Left forelimb (tissue), 1 donor: ENCODE measurements around the gene RBPMS2.
"Not testable (repeated sequence)": the region's sequence is repeated elsewhere in the genome, so short reads cannot be mapped to it uniquely, and the experiment has no call there.

Experiments used
- DNase-seq: peaks from one replicate; pipeline ENCODE4 v3.0.0-alpha.2; 2018; ENCODE audit warnings: low spot score

RBPMS2 gene

GRCh38 chr15:64775551-64776401 is at the start of gene RBPMS2:
TSS of gene RBPMS2 (minus strand) at chr15:64775589. CDS start at chr15:64775319, 270 bp downstream.
- DNase-seq, result peak; percentile 70

DNA sequence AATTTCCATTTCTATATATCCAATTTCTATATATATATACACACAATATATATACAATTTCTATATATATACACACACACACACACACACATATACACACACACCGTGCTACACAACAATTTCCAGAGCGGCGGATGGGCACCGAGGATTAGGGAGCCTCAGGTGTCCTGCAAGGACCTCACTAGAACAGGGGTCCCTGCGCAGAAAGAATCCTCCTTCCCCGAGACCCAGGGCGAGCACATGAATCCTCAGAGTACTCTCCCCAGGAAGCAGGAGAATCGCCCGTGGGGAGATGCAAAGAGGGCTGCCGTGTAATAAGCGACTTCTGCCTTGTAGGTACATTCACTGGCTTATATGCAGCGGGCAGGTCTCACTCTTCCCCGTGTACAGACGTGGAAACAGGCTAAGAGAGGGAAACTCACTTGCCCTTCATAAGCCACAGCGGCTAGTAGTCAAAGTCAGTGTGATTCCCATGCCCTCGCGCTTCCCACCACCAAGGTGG is 49.6 kb upstream of the RBPMS2 start:
- no peak for DNase-seq

DNA sequence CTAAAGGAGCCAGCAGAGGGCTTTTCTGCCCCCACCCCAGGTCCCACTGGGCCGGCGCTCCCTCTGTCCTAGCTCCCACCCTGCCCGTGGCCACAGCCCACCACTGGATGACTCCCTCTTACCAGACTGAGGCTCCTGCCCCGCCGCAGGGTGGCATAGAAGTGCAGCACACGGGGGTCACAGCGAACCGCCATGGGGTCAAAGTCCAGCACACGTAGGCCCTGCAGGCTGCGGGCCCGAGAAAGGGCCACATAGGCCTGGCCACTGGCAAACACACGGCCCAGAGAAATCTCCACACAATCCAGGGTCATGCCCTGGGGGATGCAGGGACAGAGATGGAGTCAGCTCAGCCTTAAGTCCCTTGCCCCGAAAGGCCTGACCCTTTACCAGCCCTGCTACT is 41.1 kb upstream of the RBPMS2 start:
- DNase-seq, result no peak

DNA sequence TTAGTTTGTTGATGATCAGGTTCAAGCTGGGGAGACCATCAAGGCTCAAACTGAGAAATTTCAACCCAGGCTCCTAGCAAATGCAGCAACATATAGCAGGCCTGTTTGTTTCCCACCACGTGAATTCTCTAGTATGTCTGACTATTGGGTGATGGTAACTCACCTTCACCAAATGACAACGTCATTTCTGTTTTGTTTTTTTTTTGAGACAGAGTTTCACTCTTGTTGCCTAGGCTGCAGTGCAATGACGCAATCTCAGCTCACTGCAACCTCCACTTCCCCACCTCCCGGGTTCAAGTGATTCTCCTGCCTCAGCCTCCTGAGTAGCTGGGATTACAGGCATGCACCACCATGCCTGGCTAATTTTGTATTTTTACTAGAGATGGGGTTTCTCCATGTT is 39.6 kb upstream of the RBPMS2 start:
- not testable (repeated sequence) for DNase-seq

DNA sequence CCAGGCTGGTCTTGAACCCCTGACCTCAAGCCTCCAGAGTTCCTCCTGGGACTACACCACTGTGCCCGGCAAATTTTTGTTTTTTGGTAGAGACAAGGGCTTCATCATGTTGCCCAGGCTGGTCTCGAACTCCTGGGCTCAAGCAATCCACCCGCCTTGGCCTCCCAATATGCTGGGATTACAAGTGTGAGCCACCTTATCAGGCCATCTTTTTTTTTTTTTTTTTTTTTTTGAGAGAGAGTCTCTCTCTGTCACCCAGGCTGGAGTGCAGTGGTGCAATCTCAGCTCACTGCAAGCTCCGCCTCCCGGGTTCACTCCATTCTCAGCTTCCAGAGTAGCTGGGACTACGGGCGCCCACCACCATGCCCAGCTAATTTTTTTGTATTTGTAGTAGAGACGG is 38.9 kb upstream of the RBPMS2 start:
- not testable (repeated sequence) for DNase-seq

DNA sequence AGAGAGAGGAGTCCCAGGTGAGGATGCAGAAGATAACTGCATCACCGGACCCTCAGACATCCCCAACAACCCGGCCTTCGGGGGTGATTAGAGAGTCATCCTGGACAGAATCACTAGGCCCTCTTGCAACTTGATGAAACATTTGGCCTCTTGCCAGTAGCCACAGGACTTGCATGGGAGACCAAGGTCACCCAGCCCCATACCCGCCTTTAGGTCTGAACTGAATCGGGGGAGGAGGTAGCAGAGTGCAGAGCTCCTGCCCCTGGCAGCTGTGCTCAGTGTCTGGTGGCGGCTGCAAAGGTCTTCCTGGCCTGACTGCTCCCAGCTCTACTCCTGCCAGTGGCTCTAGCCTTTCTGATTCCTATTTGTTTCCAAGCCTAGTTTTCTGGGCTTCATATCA is 37.7 kb upstream of the RBPMS2 start:
- DNase-seq, result no peak

- DNase-seq, result no peak
Measured at GRCh38 chr15:64810497-64811326, 35.3 kb upstream of the RBPMS2 start.

DNA sequence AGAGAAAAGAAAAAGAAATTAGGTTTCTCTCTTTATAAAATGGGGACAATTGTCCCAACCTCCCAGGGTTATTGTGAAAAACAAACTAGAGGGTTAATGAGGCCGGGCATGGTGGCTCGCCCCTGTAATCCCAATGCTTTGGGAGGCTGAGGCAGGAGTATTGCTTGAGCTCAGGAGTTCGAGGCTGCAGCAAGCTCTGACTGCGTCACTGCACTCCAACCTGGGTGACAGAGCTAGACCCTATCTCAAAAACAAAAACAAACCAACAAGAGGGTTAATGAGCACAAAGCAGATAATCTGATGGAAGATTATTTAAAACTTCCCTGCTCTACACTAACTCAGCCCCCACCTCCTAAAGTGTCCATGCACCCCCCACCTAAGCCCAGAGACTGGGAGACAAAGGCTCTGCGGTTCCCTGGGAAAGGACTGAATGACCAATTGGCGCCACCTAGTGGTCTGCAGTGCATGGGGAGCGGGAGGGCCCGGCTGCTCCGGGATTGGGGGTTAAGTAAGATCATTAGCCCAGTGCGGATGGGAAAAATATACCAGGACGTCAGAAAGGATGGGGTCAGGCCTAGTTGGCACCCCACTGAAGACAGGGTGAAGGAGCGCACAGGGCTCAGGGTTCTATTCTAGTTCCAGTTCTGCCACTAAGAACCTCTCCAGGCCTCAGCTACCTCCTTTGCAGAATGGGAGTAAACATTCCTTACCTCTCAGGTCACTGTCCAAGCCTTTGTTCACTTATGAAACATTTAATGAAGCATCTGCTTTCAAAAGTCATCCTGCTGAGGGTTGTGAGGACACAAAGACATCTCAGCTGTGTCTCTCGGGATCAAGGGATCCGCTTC is 34.5 kb upstream of the RBPMS2 start:
- peak; percentile 87 for DNase-seq

DNA sequence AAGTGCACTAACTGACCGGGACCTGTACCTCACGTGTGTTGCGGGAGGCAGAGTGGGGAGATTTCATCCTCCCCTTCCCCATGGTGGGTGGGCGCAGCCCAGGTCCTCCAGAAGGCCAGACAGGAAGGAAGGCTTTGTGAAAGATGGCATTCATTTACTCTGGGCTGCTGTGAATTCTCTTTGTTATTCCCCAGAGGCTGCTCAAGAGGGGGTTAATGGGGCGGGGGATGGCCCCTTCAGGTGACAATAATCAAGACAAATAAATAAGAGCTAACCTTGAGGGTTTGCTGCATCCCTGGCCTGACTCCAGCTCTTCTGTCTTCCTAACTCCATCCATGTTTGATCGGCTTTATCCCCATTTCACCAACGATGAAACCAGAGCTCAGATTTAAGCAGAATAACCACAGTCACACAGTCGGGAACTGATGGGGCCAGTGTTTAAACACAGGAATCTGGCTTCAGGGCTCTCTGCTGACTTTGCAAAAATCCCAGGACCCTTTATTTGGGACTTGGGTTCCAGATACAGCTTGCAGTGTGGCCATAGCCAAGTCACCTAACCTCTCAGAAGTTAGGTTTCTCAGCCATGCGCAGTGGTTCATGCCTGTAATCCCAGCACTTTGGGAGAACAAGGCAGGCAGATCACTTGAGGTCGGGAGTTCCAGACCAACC is 33.5 kb upstream of the RBPMS2 start:
- no peak for DNase-seq

DNA sequence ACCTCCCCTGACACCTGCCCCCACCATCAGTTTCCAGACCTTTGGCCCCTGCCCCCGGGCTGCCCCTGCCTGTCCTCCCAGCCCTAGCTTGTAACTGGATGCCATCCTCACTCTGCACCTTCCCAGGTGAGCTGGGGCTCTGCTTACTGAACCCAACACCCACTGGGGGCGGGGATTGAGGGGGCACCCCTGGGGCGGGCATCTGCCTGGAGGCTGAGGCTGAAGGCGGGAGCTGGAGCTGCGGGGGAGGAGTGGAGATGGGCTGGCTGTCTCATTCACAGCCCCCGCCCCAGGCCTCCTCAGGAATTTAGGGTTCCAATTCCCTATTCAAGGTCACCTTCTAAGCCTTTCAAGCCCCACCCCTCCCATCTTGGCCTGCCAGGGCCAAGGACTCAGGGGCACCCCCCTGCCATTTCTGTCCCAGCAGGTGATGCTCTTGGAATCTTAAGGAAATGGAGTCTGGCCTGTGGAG is 32.4 kb upstream of the RBPMS2 start:
- no peak for DNase-seq

GRCh38 chr15:64807051-64807749 is 31.8 kb upstream of the RBPMS2 start:
- DNase-seq, result no peak

DNA sequence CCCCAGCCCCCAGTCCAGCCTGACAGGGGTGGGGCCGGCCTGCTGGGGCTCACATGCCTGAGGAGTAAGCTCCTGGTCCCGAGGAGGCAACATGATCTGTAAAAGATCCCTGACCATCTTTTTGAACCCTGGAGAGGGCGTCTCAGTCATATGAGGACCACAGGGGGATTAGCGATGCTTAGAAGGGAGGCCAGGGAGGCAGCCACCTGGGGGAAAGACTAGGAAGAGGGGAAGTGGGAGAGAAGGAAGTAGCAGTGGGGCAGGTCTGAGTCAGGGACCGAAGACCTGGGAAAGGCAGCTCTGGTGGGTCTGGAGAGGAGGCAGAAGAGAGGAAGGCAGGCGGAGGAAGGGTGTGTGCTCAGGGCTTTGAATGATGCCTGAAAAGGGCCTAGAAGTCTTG is 31.1 kb upstream of the RBPMS2 start:
- DNase-seq, result no peak

DNA sequence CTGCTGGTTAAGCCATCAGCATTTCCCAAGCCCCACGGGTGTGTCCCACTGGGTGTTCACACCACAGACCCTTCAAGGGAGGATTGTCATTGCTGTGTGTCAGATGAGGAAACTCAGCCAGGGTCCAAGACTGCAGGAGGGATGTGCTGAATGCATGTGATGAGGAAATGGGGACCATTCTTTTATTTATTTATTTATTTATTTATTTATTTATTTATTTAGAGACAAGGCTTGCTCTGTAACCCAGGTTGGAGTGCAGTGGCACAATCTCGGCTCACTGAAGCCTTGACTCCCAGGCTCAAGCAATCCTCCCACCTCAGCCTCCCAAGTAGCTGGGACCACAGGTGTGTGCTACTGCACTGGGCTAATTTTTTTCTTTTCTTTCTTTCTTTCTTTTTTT is 29.2 kb upstream of the RBPMS2 start:
- no peak for DNase-seq

- DNase-seq, result no peak
Measured at GRCh38 chr15:64803526-64803925, 28.1 kb upstream of the RBPMS2 start.

- no peak for DNase-seq
Measured at GRCh38 chr15:64800476-64800875, 25.1 kb upstream of the RBPMS2 start.

GRCh38 chr15:64798905-64799304 is 23.5 kb upstream of the RBPMS2 start:
- not testable (repeated sequence) for DNase-seq

DNA sequence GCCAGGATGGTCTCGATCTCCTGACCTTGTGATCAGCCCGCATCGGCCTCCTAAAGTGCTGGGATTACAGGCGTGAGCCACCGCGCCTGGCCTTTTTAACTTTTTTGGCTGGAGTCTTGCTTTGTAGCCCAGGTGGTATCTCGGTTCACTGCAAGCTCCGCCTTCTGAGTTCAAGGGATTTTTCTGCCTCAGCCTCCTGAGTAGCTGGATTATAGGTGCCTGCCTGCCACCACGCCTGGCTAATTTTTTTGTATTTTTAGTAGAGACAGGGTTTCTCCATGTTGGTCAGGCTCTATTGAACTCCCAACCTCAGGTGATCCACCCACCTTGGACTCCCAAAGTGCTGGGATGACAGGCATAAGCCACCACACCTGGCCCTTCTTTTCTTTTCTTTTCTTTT is 20.5 kb upstream of the RBPMS2 start:
- not testable (repeated sequence) for DNase-seq

GRCh38 chr15:64795299-64795698 is 19.9 kb upstream of the RBPMS2 start:
- not testable (repeated sequence) for DNase-seq

GRCh38 chr15:64792282-64792681 is 16.9 kb upstream of the RBPMS2 start:
- no peak for DNase-seq

DNA sequence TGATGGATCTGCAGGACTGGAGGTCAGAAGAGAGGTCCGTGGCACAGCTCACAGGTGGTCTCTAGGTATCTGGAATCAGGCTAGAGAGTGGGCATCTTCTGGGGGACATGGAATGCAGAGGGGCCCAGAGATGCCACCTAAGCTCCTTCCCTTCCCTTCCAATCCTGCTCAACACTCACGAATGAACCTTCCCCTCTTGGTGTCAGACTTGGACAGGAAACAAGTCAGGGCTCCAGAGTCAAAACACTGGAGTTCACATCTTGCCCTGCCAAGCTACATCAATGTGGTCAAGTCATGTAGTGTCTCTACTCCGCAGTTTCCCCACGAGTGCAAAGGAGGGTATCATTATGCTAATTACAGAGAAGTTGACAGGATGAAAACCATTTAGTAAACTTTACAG is 16.0 kb upstream of the RBPMS2 start:
- DNase-seq, result no peak

DNA sequence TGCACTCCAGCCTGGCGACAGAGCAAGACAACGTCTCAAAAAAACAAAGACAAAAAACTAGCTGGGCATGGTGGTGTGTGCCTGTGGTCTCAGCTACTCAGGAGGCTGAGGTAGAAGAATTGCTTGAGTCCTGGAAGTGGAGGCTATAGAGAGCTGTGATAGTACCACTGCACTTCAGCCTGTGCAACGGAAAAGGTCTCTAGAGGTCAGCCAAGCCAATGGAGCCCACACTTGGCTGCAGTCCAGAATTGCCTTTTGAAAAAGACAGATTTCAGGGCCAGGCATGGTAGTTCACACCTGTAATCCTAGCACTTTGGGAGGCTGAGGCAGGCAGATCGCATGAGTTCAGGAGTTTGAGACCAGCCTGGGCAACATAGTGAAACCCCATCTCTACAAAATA is 8.4 kb upstream of the RBPMS2 start:
- no peak for DNase-seq
